Skeletal muscle tissue (tissue), 4 donors: ENCODE measurements around the gene PEAR1. TPM values are rescaled to one million over a fixed set of nuclear protein-coding genes. Genes with fewer than 3 reads are reported as not detected.

Experiments used
- H3K27ac ChIP-seq: one replicate; pipeline ENCODE4 v1.7.0; 2013; ENCODE audit warnings: mild to moderate bottlenecking, low read depth, low read length, inconsistent platforms
- H3K27me3 ChIP-seq, 3 donors: one replicate each; pipeline ENCODE4 v1.7.0; 2013; ENCODE audit warnings: low read length in 3 of 3; ENCODE audit not compliant: control insufficient read depth in 3 of 3, insufficient read depth in 3 of 3
- H3K36me3 ChIP-seq, 3 donors: one replicate each; pipeline ENCODE4 v1.7.0; 2013; ENCODE audit warnings: low read length in 3 of 3; ENCODE audit not compliant: control insufficient read depth in 3 of 3, insufficient read depth in 3 of 3
- H3K4me1 ChIP-seq, 3 donors: one replicate each; pipeline ENCODE4 v1.7.0; 2013; ENCODE audit warnings: low read length in 3 of 3, mild to moderate bottlenecking in 3 of 3; ENCODE audit not compliant: control insufficient read depth in 3 of 3, insufficient read depth in 3 of 3
- H3K4me3 ChIP-seq, 3 donors: one replicate each; pipeline ENCODE4 v1.7.0; 2013; ENCODE audit warnings: low read length in 3 of 3
- H3K9ac ChIP-seq, 3 donors: one replicate each; pipeline ENCODE4 v1.7.0; 2013; ENCODE audit warnings: low read length in 3 of 3, mild to moderate bottlenecking in 3 of 3, moderate library complexity in 2 of 3, low read depth in 1 of 3
- H3K9me3 ChIP-seq, 3 donors: one replicate each; pipeline ENCODE4 v1.7.0; 2013; ENCODE audit warnings: low read length in 3 of 3; ENCODE audit not compliant: control insufficient read depth in 3 of 3
- total RNA-seq: library from RNA; depleted of rRNA; stranded (reverse); fragments of >200 nt; gene quantifications from one replicate; pipeline ENCODE4 v1.2.3, GENCODE V29; 2014
- donor health status: Osteomylitis.

Gene PEAR1
- total RNA-seq, 1 donor from 2014 or later, result 4.7 TPM

- no peak overlapping the region for H3K27ac ChIP-seq
- H3K4me3 ChIP-seq, result no peak overlapping the region
- H3K9me3 ChIP-seq, result no peaks in the 10 kb centered on the region
- no peak overlapping the region for H3K9ac ChIP-seq
- H3K27me3 ChIP-seq, result peaks cover 25 to 49% (median 38%) of the 10 kb centered on the region in 3 donors
- H3K4me1 ChIP-seq, result no peaks in the 10 kb centered on the region
- H3K36me3 ChIP-seq, result no peaks in the 10 kb centered on the region
Measured at GRCh38 chr1:156866249-156866909, 27.1 kb upstream of the PEAR1 start.

- no peaks in the 10 kb centered on the region for H3K4me1 ChIP-seq
- H3K9ac ChIP-seq, result no peak overlapping the region
- no peak overlapping the region for H3K4me3 ChIP-seq
- H3K27me3 ChIP-seq, result peaks cover 9 to 30% (median 18%) of the 10 kb centered on the region in 3 donors
- H3K9me3 ChIP-seq, result no peaks in the 10 kb centered on the region
- H3K36me3 ChIP-seq, result no peaks in the 10 kb centered on the region
- H3K27ac ChIP-seq, result no peak overlapping the region
Measured at GRCh38 chr1:156868341-156868740, 25.2 kb upstream of the PEAR1 start.

DNA sequence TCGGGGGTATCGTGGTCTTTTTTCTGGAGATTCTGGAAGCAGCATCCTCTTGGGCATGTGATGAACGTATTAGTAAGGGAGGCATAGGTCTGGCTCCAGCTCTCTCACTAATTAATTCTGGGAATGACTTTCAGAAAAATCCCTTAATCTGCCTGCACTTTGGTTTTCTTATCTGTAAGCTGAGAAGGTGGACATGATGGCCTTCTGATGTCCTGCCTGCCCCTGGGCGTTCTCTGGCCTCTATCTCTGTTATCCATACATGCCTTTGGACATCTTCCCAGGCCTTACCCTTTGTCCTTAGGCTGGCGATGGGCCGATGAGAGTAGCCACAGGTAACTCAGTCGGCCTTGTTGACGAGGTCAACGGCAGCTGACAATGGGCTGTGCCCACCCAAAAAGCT is 24.1 kb upstream of the PEAR1 start:
- no peaks in the 10 kb centered on the region for H3K4me1 ChIP-seq
- no peaks in the 10 kb centered on the region for H3K9me3 ChIP-seq
- H3K27ac ChIP-seq, result no peak overlapping the region
- no peaks in the 10 kb centered on the region for H3K36me3 ChIP-seq
- no peak overlapping the region for H3K9ac ChIP-seq
- no peak overlapping the region for H3K4me3 ChIP-seq
- peaks cover 0 to 25% (median 22%) of the 10 kb centered on the region in 3 donors for H3K27me3 ChIP-seq

DNA sequence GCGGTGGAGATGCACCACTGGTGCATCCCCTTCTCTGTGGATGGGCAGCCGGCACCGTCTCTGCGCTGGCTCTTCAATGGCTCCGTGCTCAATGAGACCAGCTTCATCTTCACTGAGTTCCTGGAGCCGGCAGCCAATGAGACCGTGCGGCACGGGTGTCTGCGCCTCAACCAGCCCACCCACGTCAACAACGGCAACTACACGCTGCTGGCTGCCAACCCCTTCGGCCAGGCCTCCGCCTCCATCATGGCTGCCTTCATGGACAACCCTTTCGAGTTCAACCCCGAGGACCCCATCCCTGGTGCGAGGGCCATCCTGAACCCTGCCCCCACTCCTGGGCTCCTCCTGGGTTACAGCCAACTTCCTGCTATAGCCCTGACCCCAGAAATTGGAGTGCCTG is 19.9 kb upstream of the PEAR1 start:
- no peak overlapping the region for H3K9ac ChIP-seq
- H3K36me3 ChIP-seq, result no peaks in the 10 kb centered on the region
- H3K9me3 ChIP-seq, result no peaks in the 10 kb centered on the region
- H3K4me1 ChIP-seq, result no peaks in the 10 kb centered on the region
- H3K4me3 ChIP-seq, result no peak overlapping the region
- no peak overlapping the region for H3K27ac ChIP-seq
- H3K27me3 ChIP-seq, result peaks cover 6 to 30% (median 13%) of the 10 kb centered on the region in 3 donors

DNA sequence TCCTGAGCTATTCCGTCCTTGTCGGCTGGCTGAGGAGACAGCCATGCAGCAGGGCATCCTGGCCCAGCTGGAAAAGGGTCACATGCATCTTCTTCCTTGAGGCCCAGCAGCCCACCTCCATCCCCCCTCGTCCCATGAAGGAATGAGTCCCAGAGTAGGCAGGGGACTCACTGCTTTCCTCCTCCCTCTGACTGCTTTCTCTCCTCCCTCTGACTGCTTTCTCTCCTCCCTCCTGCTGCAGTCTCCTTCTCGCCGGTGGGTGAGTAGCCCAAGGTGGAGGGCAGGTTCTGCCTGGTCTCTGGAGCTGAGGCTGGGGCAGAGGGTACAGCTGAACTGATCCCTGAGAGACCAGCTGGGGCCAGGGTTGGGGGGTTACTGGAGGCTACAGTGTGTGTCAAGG is 19.4 kb upstream of the PEAR1 start:
- Histone ChIP-seq H3K36me3 (no peaks in the 10 kb centered on the region), H3K4me1 (no peaks in the 10 kb centered on the region), H3K9me3 (no peaks in the 10 kb centered on the region), H3K27ac (no peak overlapping the region), H3K4me3 (no peak overlapping the region), H3K27me3 (peaks cover 6 to 30% (median 16%) of the 10 kb centered on the region in 3 donors), H3K9ac (no peak overlapping the region)

- peaks cover 6 to 30% (median 18%) of the 10 kb centered on the region in 3 donors for H3K27me3 ChIP-seq
Measured at GRCh38 chr1:156874572-156875340, 18.8 kb upstream of the PEAR1 start.

GRCh38 chr1:156875341-156875615 is 18.2 kb upstream of the PEAR1 start:
- H3K9ac ChIP-seq, result no peak overlapping the region
- no peak overlapping the region for H3K4me3 ChIP-seq
- H3K4me1 ChIP-seq, result no peaks in the 10 kb centered on the region
- H3K9me3 ChIP-seq, result no peaks in the 10 kb centered on the region
- peaks cover 6 to 34% (median 23%) of the 10 kb centered on the region in 3 donors for H3K27me3 ChIP-seq
- H3K27ac ChIP-seq, result no peak overlapping the region
- H3K36me3 ChIP-seq, result no peaks in the 10 kb centered on the region

More at GRCh38 chr1:156874572-156875340, 18.8 kb upstream of the PEAR1 start:
- Histone ChIP-seq H3K36me3 (no peaks in the 10 kb centered on the region), H3K9ac (no peak overlapping the region), H3K4me3 (no peak overlapping the region), H3K27ac (no peak overlapping the region), H3K4me1 (no peaks in the 10 kb centered on the region), H3K9me3 (no peaks in the 10 kb centered on the region)

GRCh38 chr1:156876281-156876680 is 17.2 kb upstream of the PEAR1 start:
- Histone ChIP-seq H3K4me1 (no peaks in the 10 kb centered on the region), H3K36me3 (no peaks in the 10 kb centered on the region), H3K4me3 (no peak overlapping the region), H3K9ac (no peak overlapping the region), H3K27me3 (peaks cover 6 to 36% (median 26%) of the 10 kb centered on the region in 3 donors), H3K9me3 (no peaks in the 10 kb centered on the region), H3K27ac (no peak overlapping the region)

GRCh38 chr1:156877433-156878170 is 15.9 kb upstream of the PEAR1 start:
- H3K27me3 ChIP-seq, result peaks cover 9 to 46% (median 38%) of the 10 kb centered on the region in 3 donors
- H3K27ac ChIP-seq, result no peak overlapping the region
- no peaks in the 10 kb centered on the region for H3K4me1 ChIP-seq
- no peaks in the 10 kb centered on the region for H3K9me3 ChIP-seq
- no peak overlapping the region for H3K9ac ChIP-seq
- H3K4me3 ChIP-seq, result no peak overlapping the region
- no peaks in the 10 kb centered on the region for H3K36me3 ChIP-seq

DNA sequence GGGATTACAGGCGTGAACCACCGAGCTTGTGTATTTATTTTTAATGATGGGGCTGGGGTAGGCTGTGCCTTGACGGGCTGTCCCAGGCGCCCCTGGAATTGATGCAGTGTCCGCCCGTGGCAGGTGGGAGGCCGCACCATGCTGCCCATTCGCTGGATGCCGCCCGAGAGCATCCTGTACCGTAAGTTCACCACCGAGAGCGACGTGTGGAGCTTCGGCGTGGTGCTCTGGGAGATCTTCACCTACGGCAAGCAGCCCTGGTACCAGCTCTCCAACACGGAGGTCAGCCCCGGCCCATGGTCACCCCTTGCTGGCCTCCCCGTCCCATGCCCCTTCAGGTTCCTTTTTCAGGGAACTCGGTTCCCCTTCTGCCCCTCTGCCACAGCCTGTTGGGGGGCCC is 13.6 kb upstream of the PEAR1 start:
- Histone ChIP-seq H3K4me1 (peaks cover 0 to 3% (median 3%) of the 10 kb centered on the region in 3 donors), H3K27ac (no peak overlapping the region), H3K4me3 (no peak overlapping the region), H3K36me3 (no peaks in the 10 kb centered on the region), H3K9me3 (no peaks in the 10 kb centered on the region), H3K9ac (no peak overlapping the region), H3K27me3 (peaks cover 15 to 47% (median 40%) of the 10 kb centered on the region in 3 donors)
